ENCODE data around the gene ORAI2. TPM values are rescaled to one million over a fixed set of nuclear protein-coding genes. Genes with fewer than 3 reads are reported as not detected.

Gene ORAI2
- total and polyA plus RNA-seq, 2 of the 4 experiments (the other 2 are of a cell fraction): 52.0 to 58.3 TPM

GRCh38 chr7:102427019-102427405 lies 6.4 kb upstream of the ORAI2 start:
- Histone ChIP-seq H3K14ac (replicated peaks; ENCODE audit: low read depth, low read length) (no peak overlapping the region), H2BK15ac (ENCODE audit: low read depth, low read length) (no peak overlapping the region), H3K56ac (ENCODE audit: extremely low read depth, insufficient read depth, low read length) (no peak overlapping the region), H4K91ac (ENCODE audit: insufficient read depth, low read depth, low read length) (no peak overlapping the region), H3K4me2 (ENCODE audit: low read depth, low read length) (no peak overlapping the region), H2BK5ac (ENCODE audit: low read depth, low read length, poor library complexity, severe bottlenecking) (no peak overlapping the region), H3K4me1 (ENCODE audit: control insufficient read depth, insufficient read depth, low read length) (no peaks in the 10 kb centered on the region), H3K9me3 (ENCODE audit: control insufficient read depth, insufficient read depth, low read length) (no peaks in the 10 kb centered on the region), H3K27ac (ENCODE audit: insufficient read depth, low read length) (no peak overlapping the region), H4K20me1 (ENCODE audit: insufficient read depth, low read length) (no peaks in the 10 kb centered on the region; the same call in 1 of the 2 replicates), H3K23ac (ENCODE audit: low read depth, low read length) (no peak overlapping the region), H4K8ac (ENCODE audit: low read depth in 2 of 2, low read length in 2 of 2) (no peak overlapping the region), H4K5ac (ENCODE audit: low read depth, low read length) (no peak overlapping the region), H3K79me1 (ENCODE audit: low read depth in 1 of 2, low read length in 2 of 2) (peaks cover 5 to 6% of the 10 kb centered on the region in 2 experiments; a peak in 1 of 4 replicates), H2AK5ac (ENCODE audit: low read depth, low read length) (no peak overlapping the region), H3K36me3 (ENCODE audit: control insufficient read depth, insufficient read depth, low read length) (peaks cover 29% of the 10 kb centered on the region), H2BK120ac (ENCODE audit: low read depth, low read length) (no peak overlapping the region), H3K4me3 (ENCODE audit: insufficient read depth, low read depth, low read length) (no peak overlapping the region), H3K4ac (ENCODE audit: low read depth, low read length) (no peak overlapping the region), H3K18ac (ENCODE audit: low read depth, low read length) (no peak overlapping the region), H3K9me1 (ENCODE audit: insufficient read depth, low read length) (no peaks in the 10 kb centered on the region), H3K9ac (ENCODE audit: low read depth, low read length) (no peak overlapping the region), H2BK20ac (ENCODE audit: low read depth, low read length) (no peak overlapping the region), H2AK9ac (replicated peaks; ENCODE audit: low read depth, low read length, poor library complexity) (no peak overlapping the region), H2AFZ (replicated peaks; ENCODE audit: low read length, poor library complexity) (no peak overlapping the region), H3K27me3 (ENCODE audit: control insufficient read depth, insufficient read depth, low read length) (no peaks in the 10 kb centered on the region)
- POLR2A ChIA-PET (ENCODE audit: unreplicated experiment): no interaction called here
- in situ Hi-C loops (cut with MboI; ENCODE audit: low sequenced_read_pairs) (no loop called here), dilution Hi-C loops (cut with HindIII; ENCODE audit: low sequenced_read_pairs, unreplicated experiment) (no loop called here), intact Hi-C loops (cut with micrococcal nuclease) (no loop called here)
- WGBS, 2 experiments (ENCODE audit: extremely low coverage in 2 of 2, insufficient read length in 1 of 2): no CpG with 5 or more reads among the region's 5 CpGs
- no peak for ATAC-seq (ENCODE audit: low read depth)
- no TSS peak for BruUV-seq (replicated peaks)
- DNase-seq: no peak
- CTCF ChIA-PET: no interaction called here
- TF ChIP-seq, protein P1, sequence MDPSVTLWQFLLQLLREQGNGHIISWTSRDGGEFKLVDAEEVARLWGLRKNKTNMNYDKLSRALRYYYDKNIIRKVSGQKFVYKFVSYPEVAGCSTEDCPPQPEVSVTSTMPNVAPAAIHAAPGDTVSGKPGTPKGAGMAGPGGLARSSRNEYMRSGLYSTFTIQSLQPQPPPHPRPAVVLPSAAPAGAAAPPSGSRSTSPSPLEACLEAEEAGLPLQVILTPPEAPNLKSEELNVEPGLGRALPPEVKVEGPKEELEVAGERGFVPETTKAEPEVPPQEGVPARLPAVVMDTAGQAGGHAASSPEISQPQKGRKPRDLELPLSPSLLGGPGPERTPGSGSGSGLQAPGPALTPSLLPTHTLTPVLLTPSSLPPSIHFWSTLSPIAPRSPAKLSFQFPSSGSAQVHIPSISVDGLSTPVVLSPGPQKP (IDR thresholded peaks at IDR 0.05; ENCODE audit: borderline replicate concordance, low read depth, low read length): no peak
- TF ChIP-seq MAZ (IDR thresholded peaks at IDR 0.05; ENCODE audit: borderline replicate concordance, low read depth, low read length) (no peak), USF2 (IDR thresholded peaks at IDR 0.05; ENCODE audit: low read depth, low read length) (no peak), POLR2A (IDR thresholded peaks at IDR 0.05; ENCODE audit: low read depth, low read length) (no peak), CHD1 (IDR thresholded peaks at IDR 0.05; ENCODE audit: low read depth, low read length) (no peak), RAD21 (IDR thresholded peaks at IDR 0.05; ENCODE audit: low read length) (no peak), BHLHE40 (IDR thresholded peaks at IDR 0.05; ENCODE audit: low read depth, low read length) (no peak), MXI1 (IDR thresholded peaks at IDR 0.05; ENCODE audit: borderline replicate concordance, low read depth, low read length) (no peak), CEBPB (IDR thresholded peaks at IDR 0.05; ENCODE audit: low read depth, low read length) (no peak), RFX5 (IDR thresholded peaks at IDR 0.05; ENCODE audit: low read depth, low read length) (no peak)

All from IMR-90 (cell line).